ENCODE results near the gene APC. TPM values are rescaled to one million over a fixed set of nuclear protein-coding genes. Genes with fewer than 3 reads are reported as not detected.

Gene APC
- total RNA-seq, 6 experiments from 2014 or later: 12.4 to 34.5 (median 16.9) TPM

GRCh38 chr5:112795944-112796678 is 58.4 kb downstream of the APC start:
- H3K27ac ChIP-seq: no peak overlapping the region
- no peak overlapping the region for H3K4me3 ChIP-seq
- no peak for DNase-seq
- intact Hi-C loops (cut with DNase I): no loop called here
- peaks cover 0 to 18% (median 1%) of the 10 kb centered on the region in 4 donors for H3K36me3 ChIP-seq
- ATAC-seq: no peak
- no peak for TF ChIP-seq CTCF (IDR thresholded peaks at IDR 0.05)
- no peak for TF ChIP-seq POLR2A (IDR thresholded peaks at IDR 0.05)
- H3K9me3 ChIP-seq: no peaks in the 10 kb centered on the region
- WGBS (ENCODE audit: insufficient coverage, low coverage, low lambda C conversion rate, missing lambda C conversion rate): 54% methylated on average over 2 of the region's 2 CpGs
- H3K4me1 ChIP-seq: no peaks in the 10 kb centered on the region
- H3K27me3 ChIP-seq: no peaks in the 10 kb centered on the region

DNA sequence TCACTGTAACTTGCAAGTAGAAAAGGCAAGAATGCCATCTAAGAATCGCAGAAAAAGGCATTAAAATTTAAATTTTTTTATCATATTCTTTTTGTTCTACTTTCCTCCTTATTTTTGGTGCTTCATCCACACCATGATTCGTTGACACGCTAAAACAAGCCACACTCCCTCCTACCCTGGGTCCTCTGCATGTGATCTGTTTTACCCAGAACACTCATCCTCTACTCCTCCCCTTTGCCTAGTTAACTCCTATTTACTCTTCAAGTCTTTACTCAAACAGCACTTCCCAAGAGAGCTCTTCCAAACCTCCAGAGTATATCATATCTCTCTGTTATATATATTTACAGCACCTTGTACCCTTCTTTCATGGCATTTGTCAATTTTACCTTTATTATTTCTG is 62.0 kb downstream of the APC start:
- ATAC-seq: no peak
- 92% methylated on average over 3 of the region's 3 CpGs for WGBS (ENCODE audit: insufficient coverage, low coverage, low lambda C conversion rate, missing lambda C conversion rate)
- Histone ChIP-seq H3K4me3 (no peak overlapping the region), H3K4me1 (no peaks in the 10 kb centered on the region), H3K27ac (no peak overlapping the region), H3K9me3 (no peaks in the 10 kb centered on the region), H3K27me3 (no peaks in the 10 kb centered on the region), H3K36me3 (peaks cover 0 to 4% (median 0%) of the 10 kb centered on the region in 4 donors)
- TF ChIP-seq CTCF (IDR thresholded peaks at IDR 0.05): no peak
- no peak for TF ChIP-seq POLR2A (IDR thresholded peaks at IDR 0.05)
- intact Hi-C loops (cut with DNase I): no loop called here
- DNase-seq: no peak

DNA sequence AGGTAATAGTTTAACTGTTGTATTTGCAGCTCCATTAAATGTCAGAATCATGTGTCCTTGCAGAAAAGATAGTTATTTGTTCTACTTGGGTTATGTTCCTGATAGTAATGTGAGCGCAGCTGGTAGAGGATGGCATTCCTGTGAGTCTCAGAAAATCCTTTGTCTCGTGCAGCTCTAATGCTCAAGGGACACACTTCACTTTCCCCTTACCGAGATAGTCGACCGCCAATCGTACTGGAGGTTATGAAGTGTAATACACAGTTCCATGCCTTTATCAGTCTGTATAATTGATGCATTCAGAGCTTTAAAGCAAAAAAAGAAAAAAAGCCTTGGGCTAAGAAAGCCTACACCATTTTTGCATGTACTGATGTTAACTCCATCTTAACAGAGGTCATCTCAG is 63.2 kb downstream of the APC start:
- H3K4me3 ChIP-seq: no peak overlapping the region
- ATAC-seq: no peak
- H3K36me3 ChIP-seq: peaks cover 0 to 4% (median 0%) of the 10 kb centered on the region in 4 donors
- intact Hi-C loops (cut with DNase I): no loop called here
- WGBS (ENCODE audit: insufficient coverage, low coverage, low lambda C conversion rate, missing lambda C conversion rate): 100% methylated on average over 2 of the region's 6 CpGs
- no peaks in the 10 kb centered on the region for H3K9me3 ChIP-seq
- TF ChIP-seq CTCF (IDR thresholded peaks at IDR 0.05) (no peak), POLR2A (IDR thresholded peaks at IDR 0.05) (no peak)
- no peaks in the 10 kb centered on the region for H3K4me1 ChIP-seq
- no peaks in the 10 kb centered on the region for H3K27me3 ChIP-seq
- H3K27ac ChIP-seq: no peak overlapping the region
- no peak for DNase-seq

- no peak for DNase-seq
- H3K27ac ChIP-seq: no peak overlapping the region
- no peaks in the 10 kb centered on the region for H3K9me3 ChIP-seq
- H3K36me3 ChIP-seq: peaks cover 0 to 7% (median 2%) of the 10 kb centered on the region in 4 donors
- H3K4me3 ChIP-seq: no peak overlapping the region
- TF ChIP-seq CTCF (IDR thresholded peaks at IDR 0.05): no peak
- TF ChIP-seq POLR2A (IDR thresholded peaks at IDR 0.05): no peak
- no peaks in the 10 kb centered on the region for H3K4me1 ChIP-seq
- no peak for ATAC-seq
- H3K27me3 ChIP-seq: no peaks in the 10 kb centered on the region
- 92% methylated on average over 1 of the region's 1 CpG for WGBS (ENCODE audit: insufficient coverage, low coverage, low lambda C conversion rate, missing lambda C conversion rate)
- intact Hi-C loops (cut with DNase I): no loop called here
Observed at GRCh38 chr5:112811023-112811422, 73.3 kb downstream of the APC start.

All from right lobe of liver (tissue), 6 donors.